NK-92 (cell line): ENCODE measurements around the gene HSPG2.
"Not testable (repeated sequence)": the region's sequence is repeated elsewhere in the genome, so short reads cannot be mapped to it uniquely, and the experiment has no call there.

Source experiments
- DNase-seq: peaks from one replicate; lab custom pipeline; 2025; ENCODE audit not compliant: unreplicated experiment; lab: John Stamatoyannopoulos, UW

Gene HSPG2

DNA sequence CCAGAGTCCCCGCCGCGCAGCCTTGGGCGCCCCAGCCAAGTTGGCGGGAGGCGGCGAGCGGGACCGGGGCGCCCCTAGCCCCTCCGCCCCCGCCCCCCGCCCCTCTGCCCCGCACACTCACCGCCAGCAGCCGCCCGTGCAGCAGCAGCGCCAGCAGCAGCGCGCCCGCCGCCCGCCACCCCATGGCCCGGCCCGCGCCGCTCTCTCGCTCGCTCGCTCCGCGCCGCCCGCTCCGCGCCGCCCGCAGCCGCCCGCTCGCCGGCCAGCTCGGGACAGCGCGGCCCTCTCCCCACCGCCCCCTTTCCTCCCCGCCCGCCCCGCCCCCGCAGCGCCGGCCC lies at the start of gene HSPG2:
Gene HSPG2, minus strand, starts transcription at position 277 of the 338 bp plus-strand sequence. Its CDS starts 93 bp downstream, at position 184.
- no peak for DNase-seq

DNA sequence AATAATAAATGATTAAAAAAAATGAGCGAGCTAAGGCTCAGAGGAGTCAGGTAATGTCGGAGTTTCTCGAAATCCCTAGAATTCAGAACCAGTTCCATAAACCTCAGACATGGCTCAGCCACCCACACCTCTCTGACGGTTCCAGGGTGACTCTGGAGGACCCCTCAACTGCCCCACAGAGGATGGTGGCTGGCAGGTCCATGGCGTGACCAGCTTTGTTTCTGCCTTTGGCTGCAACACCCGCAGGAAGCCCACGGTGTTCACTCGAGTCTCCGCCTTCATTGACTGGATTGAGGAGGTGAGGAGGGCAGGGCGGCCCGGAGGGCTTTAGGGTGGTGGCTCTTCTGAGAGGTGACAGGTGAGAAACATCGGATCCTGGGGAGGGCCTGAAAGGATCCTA lies 49.3 kb upstream of the HSPG2 start:
- not testable (repeated sequence) for DNase-seq

DNA sequence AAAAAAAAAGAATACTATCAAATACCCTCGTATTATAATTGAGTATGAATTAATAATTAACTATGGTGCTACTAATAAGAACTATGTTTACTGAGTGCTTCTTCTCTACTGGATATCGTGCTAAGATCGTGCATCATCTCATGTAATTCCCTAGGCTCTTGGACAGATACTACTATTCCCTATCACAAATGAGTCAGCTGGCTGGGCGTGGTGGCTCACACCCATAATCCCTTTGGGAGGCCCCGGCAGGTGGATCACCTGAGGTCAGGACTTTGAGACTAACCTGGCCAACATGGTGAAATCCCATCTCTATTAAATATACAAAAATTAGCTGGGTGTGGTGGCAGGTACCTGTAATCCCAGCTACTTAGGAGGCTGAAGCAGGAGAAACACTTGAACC lies 48.8 kb upstream of the HSPG2 start:
- not testable (repeated sequence) for DNase-seq

DNA sequence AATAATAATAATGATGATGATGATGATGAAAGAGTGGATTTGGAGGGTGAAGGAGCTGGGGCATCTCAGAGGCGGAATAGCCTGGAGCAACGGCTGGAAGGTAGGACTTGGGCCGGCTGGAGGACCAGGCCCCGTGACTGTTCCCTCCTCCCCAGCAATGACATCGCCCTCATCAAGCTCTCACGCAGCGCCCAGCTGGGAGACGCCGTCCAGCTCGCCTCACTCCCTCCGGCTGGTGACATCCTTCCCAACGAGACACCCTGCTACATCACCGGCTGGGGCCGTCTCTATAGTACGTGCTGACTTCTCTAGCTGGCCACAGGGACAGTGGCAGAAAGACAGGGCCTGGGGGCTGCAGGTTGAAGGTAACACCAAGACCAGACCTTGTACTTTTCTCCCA lies 46.4 kb upstream of the HSPG2 start:
- not testable (repeated sequence) for DNase-seq

DNA sequence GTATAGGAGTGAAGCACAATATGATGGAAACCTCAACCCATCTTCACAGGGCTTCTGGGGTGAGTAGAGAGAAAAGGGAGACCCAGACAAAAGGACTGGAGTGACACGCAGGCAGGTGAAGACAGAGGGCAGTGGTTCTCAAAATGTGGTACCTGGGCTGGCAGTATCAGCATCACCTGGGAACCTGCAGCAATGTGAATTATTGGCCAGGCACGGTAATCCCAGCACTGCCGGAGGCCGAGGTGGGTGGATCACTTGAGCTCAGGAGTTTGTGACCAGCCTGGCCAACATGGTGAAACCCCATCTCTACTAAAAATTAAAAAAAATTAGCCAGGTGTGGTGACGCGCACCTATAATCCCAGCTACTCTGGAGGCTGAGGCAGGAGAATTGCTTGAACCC lies 45.0 kb upstream of the HSPG2 start:
- not testable (repeated sequence) for DNase-seq

DNA sequence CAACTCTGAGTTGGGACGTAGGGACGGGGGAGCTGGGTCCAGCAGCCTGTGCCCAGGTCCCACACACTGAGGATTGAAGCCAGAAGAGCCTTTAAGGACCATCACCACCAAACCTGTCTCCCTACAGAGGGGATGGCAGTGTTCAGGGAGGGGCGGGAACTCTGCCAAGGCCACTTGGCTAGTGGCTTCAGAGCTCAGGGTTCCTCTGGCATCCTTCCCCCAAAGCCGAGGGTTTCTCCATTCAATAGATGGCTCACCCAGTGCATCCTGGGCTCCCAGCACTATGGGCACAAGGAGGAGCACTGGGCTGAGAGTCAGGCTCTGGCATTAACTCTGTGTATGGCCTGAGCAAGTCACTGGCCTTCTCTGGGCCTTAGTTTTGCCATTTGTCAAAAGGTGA lies 44.1 kb upstream of the HSPG2 start:
- not testable (repeated sequence) for DNase-seq

DNA sequence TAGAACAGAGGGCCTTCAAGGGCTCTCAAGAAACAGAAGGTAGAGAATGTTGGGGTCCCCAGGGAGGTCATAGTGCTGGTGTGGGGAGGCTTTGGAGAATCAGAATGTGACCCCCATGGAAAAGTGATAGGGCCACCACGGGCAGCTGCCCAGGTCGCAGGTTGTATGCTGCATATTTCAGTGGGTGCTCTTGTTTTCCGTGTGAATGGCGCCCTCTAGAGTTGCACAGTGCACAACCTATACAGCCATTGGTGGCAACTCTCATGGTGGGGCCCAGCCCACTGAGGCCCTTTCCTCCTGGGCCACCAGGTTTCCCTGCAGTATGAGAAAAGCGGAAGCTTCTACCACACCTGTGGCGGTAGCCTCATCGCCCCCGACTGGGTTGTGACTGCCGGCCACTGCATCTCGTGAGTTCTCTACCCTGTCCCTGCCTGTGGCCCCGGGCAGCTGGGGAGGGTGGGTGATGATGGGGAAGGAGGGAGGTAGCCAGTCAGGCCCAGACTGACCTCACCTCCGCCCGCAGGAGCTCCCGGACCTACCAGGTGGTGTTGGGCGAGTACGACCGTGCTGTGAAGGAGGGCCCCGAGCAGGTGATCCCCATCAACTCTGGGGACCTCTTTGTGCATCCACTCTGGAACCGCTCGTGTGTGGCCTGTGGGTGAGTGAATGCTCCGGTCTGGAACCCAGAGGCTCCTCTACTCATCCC lies 43.6 kb upstream of the HSPG2 start:
- DNase-seq: not testable (repeated sequence)

DNA sequence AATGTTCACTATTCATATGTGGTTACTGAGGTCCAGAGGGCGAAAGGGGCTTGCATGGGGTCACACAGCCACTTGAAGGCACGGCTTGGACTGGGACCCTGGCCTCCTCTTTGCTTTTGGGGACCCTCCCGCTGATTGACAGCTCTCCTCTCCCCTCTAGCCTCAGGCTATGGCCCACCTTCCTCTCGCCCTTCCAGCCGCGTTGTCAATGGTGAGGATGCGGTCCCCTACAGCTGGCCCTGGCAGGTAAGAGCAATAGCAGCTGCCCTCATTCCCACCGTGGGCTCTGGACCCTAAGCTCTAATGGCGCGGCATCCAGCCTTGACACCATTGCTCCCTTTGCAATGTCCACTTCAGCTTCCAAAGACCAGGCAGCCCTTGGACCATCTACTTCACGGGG lies 41.1 kb upstream of the HSPG2 start:
- DNase-seq: not testable (repeated sequence)

DNA sequence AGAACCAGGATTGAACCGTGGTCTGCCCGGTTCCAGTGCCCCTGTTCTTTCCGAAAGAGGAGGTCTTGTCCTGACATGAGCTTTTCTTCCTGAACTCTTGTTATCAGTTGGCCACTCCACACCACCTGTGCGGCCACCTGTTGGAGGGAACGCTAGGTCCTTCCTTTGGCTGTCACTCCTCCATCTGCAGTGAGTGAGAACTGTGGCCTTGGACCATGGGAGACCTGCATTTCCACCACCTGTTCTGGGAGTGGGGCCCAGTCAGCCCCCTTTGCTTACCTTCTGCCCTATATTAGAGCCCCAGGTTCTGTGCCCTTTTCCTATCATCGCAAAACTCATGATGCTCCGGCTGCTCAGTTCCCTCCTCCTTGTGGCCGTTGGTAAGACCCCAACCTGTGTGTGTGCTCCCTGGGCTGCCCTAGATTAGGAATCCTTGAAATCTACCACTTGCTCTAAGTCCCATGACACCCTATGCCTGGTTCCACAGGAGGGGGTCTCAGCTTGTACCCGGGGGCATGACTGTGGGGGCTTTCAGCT lies 39.7 kb upstream of the HSPG2 start, which contains the start of gene CELA3B:
Gene CELA3B, plus strand, starts transcription at position 320 of the 537 bp plus-strand sequence. Its CDS starts 18 bp downstream, at position 338.
- DNase-seq: not testable (repeated sequence)

DNA sequence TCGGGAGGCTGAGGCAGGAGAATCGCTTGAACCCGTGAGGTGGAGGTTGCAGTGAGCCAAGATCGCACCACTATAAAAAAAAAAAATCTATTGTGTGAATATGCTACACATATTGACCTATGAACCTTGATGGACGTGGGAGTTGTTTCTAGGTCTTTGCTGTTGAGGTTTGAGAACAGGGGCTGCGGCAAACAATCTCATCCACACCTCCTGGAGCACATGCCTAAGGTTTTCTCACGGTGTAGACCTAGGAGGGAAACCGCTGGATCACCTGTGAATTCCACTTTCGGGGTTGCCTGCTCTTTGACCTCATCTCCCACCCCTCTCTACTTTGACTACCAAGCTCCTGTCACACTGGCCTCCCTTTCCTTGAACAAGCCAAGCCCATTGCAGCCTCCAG lies 38.2 kb upstream of the HSPG2 start:
- not testable (repeated sequence) for DNase-seq

DNA sequence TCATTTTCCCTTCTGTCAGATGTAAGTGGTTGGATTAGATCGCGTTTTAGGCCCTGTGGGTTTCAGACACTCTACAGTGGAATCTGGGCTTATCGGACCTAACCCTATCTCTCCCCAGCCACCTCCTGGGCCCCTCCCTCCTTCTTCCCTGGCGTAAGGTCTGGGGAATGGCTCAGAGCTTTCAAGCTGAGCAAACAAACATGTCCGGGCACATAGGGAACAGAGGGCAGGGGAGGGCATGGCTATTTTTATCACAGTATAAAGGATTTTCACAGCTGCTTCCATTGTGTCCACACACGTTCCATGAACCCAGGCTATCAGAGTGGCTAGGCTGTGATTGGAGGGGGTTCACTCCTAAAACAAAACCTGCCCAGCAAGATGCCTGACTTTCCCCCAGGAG lies 37.6 kb upstream of the HSPG2 start:
- DNase-seq: not testable (repeated sequence)

DNA sequence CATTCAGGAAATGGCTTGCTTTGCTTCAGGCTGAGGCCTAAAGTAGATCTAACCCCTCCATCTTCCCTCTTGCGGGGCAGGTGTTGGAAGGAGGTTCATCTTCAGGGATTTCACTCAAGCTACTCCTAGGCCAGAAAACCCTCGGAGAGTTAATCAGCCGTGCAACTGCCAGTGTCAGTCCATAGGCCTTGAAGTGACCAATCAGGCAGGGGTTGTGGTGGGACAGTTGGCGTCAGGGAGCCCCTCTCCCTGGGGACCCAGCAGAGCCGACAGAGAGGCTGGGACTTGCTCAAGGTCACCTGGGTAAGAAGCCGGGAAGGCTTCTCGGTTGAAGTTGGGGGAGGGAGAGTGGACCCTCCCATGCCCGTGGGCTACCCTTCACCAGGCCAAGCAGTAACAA lies 36.8 kb upstream of the HSPG2 start:
- DNase-seq: not testable (repeated sequence)

DNA sequence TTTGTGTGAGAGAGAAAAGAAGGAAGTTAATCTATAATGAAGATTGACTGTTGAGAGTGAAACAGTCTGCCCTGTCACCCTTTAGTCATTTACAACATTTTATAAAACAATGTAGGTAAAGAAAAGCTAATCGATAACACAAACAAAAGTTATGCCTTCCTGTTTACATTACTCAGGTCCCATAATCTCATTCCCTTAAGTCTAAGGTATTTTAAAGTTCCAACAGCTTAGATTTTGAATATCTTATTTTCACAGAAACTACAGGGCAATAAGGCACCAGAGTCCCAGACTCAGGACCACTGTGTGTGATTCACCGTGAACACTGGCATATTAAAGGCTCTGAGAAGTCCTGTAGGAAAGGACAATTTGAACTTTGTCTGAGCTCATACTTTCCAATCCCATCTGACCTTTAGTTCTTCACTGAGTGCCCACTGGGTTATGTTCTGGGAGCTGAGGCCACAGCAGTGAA lies 35.9 kb upstream of the HSPG2 start:
- DNase-seq: not testable (repeated sequence)

DNA sequence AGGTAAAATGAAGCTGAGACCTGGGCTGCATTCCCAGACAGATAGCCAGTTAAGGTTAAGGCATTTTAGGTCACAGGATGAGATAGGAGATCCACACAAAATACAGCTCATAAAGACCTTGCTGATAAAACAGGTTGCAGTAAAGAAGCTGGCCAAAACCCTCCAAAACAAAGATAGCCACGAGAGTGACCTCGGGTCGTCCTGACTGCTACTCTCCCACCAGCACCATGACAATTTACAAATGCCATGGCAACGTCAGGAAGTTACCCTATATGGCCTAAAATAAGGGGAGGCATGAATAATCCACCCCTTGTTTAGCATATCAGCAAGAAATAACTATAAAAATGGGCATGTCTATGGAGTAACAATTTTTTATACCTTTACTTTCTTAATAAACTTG lies 33.4 kb upstream of the HSPG2 start:
- not testable (repeated sequence) for DNase-seq

DNA sequence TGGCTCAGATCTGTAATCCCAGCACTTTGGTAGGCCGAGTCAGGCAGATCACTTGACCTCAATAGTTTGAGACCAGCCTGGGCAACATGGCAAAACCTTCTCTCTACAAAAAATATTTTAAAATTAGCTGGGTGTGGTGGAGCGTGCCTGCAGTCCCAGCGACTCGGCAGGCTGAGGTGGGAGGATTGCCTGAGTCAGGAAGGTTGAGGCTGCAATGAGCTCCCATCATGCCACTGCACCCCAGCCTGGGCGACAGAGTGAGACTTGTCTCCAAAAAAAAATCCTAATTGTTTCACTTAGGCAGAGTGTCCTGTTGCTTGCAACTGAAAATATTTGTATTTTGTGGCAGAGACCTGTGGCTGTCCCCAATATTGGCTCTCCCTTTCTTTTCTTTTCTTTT lies 32.0 kb upstream of the HSPG2 start:
- DNase-seq: not testable (repeated sequence)

DNA sequence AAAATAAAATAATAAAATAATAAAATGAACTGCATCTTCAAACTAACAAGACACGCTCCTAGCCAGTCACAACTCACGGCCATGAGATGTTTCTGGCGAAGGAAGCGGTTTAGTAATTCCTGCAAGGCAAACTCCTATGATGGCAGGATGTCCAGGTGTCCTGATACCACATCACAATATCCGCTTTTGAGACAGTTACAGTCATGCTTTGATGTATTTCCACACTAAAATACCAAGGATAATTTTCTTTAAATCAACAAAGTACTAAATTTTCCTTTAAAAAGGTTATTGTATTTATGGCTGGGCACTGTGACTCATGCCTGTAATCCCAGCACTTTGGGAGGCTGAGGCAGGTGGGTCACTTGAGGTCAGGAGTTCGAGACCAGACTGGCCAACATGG lies 30.1 kb upstream of the HSPG2 start:
- not testable (repeated sequence) for DNase-seq

DNA sequence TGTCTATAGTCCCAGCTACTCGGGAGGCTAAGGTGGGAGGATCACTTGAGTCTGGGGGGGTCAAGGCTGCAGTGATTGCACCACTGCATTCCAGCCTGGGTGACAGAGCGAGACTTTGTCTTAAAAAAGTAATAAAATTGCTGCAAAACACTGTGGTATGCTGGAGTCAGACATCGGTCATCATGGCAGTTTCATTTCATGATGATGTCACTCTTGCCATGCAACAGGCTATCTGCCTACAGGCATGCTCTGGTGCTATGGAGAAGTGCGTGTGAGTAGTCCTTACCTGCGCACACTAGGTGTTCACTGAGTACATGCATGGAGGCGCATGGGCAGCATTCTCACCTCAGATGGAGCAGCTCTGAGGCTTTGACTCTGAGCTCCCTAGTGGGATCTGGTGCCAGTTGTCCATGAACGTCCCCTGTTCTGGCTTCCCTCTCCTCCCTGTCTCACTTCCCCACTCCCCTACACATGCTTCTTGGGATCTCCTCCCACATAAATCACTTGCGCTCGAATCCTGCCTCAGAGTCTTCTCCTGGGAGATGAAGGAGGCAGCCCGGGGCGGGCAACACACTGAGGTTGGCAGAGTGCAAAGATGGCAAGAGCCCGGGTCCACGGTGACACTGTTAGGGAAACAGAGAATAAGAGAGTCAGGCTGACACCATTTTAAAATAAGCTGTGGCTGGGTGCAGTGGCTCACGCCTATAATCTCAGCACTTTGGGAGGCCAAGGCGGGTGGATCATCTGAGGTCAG lies 29.3 kb upstream of the HSPG2 start:
- no peak for DNase-seq

DNA sequence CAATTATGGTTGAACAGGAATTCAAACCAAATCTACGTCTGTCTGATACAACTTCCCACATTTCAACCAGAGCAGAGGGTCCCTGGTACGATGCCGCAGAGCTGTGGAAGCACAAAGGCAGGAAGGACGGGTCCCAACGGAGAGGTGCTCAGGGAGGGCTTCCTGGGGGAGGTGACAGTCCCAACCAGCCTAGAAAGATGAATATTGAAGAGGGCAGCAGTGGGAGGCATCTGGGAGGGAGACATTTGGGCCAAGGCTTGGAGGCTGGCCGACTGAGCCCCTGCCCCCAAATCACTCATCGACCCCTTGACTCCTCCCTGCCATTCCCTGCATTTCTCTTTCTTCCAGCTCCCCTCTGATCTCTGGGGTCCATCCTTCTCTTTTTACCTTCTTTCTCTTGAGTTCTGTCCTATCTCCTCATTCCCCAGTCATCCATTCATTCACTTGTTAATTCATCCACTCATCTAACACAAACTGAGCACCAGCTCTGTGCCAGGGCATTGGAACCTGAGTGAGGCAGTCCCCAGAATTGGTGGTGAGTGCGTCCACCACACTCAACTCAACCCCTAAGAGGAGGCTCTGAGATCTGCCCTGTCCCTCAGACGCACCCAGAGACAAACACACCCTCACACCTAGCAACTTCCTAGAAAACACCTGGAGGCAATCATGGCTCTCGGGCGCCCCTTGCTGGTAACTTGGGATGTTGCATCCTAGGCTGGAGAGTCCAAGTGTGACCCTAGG lies 26.5 kb upstream of the HSPG2 start:
- no peak for DNase-seq

DNA sequence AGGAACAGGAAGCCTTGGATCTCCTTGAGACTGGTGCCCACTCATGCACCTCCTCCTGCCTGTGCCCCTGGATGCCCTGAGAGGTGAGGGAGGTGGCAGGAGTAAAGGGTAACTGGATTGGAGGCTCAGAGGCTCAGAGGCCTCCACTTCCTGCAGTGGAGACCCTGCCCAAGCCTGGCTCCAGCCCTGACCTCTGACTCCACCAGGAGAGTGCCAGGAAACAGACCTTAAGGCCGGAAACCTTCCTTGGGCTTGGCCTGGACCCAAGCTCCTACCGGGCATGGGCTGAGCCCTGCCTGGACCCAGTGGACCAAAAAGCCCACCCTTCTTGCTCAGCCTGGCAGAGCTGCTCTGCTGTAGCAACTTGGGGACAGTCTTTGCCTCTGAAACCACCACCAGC lies 24.7 kb upstream of the HSPG2 start:
- DNase-seq: no peak

DNA sequence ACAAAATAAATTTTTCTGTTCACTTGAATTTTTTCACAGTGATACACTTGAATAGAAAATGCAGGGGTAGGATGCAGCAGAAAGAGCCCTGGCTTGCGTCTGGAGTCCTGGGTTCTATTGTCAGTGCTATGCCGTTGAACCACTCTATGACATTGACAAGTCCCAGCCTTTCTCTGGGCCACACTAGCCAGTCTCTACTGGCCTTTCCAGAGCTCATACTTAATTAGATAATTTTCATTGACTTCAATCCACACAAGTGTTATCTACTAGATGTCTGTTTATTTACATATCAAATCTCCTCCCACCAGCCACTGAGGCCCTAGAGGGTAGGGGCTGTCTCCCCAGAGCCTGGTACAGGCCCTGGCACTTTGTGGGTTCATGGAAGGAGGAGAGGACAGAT lies 24.2 kb upstream of the HSPG2 start:
- no peak for DNase-seq
